ENCODE results near the gene CLCN7. TPM values are rescaled to one million over a fixed set of nuclear protein-coding genes. Genes with fewer than 3 reads are reported as not detected.

CLCN7 gene
- total and polyA plus RNA-seq, 4 donors, result 61.1 to 119 (median 88.0) TPM

DNA sequence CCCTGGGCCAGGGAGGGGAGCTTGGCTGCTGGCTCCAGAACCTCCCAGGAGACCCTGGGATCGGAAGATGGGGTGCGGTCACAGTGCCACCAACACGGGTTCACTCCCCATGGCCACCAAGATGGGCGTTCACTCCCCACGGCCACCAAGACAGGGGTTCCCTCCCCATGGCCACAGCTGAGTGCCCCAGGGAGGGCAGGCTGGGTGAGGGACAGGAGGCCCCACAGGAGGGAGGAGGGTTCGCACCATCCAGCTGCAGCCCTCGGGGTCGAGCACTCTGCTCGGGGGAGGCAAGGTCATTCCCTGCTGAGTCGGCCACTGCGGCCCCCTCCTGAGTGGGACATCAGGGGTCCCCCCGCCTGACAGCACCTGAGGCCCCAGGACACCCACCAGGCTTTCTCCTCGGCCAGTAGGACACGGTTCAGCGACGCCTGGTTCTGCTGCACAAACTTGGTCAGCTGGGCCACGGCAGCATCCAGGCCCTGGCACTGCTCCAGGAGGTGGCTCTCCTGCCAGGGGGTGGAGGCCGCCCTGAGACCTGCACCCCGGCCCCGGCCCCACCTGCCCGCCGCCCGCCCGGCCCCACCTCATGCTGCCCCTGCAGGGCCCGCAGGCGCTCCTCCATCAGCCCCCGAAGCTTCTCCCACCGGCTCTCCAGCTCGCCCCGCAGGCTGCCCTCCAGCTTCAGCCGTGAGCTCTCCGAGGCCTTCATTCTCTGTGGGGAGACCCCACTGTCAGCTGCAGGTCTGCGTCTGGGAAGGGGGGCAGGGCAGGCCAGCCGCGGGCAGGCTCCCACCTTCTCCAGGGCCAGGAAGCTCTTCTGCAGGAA lies 36.4 kb downstream of the CLCN7 start:
- Histone ChIP-seq H3K36me3 (ENCODE audit: control insufficient read depth in 4 of 4, insufficient read depth in 4 of 4, low read length in 4 of 4) (no peaks in the 10 kb centered on the region), H3K27me3 (ENCODE audit: control insufficient read depth in 3 of 3, insufficient read depth in 3 of 3, low read length in 2 of 3) (no peaks in the 10 kb centered on the region), H3K4me3 (no peak overlapping the region), H3K9ac (ENCODE audit: insufficient read depth in 1 of 2, low read length in 2 of 2) (no peak overlapping the region), H3K9me3 (ENCODE audit: control insufficient read depth in 4 of 4, insufficient read depth in 3 of 4, low read length in 3 of 4) (no peaks in the 10 kb centered on the region), H3K4me1 (ENCODE audit: control insufficient read depth in 5 of 5, insufficient read depth in 5 of 5, low read length in 5 of 5) (peaks cover 0 to 8% (median 0%) of the 10 kb centered on the region in 5 donors), H3K27ac (ENCODE audit: low read depth in 1 of 2, low read length in 1 of 2) (no peak overlapping the region)
- WGBS, 2 donors, result 72 to 80% methylated on average over 33 to 35 of the region's 35 CpGs
- no peak for TF ChIP-seq CTCF (IDR thresholded peaks at IDR 0.05; ENCODE audit: control extremely low read depth, extremely low read depth)
- ATAC-seq (ENCODE audit: insufficient read depth, low FRiP score) (no peak), DNase-seq (peak in 1 of 3 donors; percentile 18)

DNA sequence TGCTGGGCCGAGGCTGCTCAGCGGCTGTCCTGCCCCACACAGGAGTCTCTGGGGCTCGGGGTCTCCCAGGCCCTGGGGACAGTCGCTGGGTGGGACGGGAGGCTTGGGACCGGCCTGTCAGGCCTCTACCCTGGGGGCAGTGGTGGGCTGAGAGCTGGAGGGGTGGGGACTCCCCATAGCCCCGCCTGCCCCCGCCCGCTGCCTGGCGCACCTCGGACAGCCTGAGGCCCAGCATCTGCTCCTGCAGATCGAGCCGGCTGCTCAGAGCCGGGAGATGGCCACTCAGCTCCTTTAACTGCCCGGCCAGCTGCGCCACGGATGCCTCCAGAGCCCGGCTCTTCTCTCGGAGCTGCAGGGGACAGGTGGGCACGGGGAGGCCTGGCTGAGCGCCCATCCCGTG lies 37.2 kb downstream of the CLCN7 start:
- no peaks in the 10 kb centered on the region for H3K27me3 ChIP-seq (ENCODE audit: control insufficient read depth in 3 of 3, insufficient read depth in 3 of 3, low read length in 2 of 3)
- no peak for DNase-seq
- H3K9me3 ChIP-seq (ENCODE audit: control insufficient read depth in 4 of 4, insufficient read depth in 3 of 4, low read length in 3 of 4), result no peaks in the 10 kb centered on the region
- 87 to 95% methylated on average over 22 of the region's 22 CpGs for WGBS, 2 donors
- H3K27ac ChIP-seq (ENCODE audit: low read depth in 1 of 2, low read length in 1 of 2), result no peak overlapping the region
- ATAC-seq (ENCODE audit: insufficient read depth, low FRiP score), result no peak
- TF ChIP-seq CTCF (IDR thresholded peaks at IDR 0.05; ENCODE audit: control extremely low read depth, extremely low read depth), result no peak
- no peak overlapping the region for H3K4me3 ChIP-seq
- no peak overlapping the region for H3K9ac ChIP-seq (ENCODE audit: insufficient read depth in 1 of 2, low read length in 2 of 2)
- H3K36me3 ChIP-seq (ENCODE audit: control insufficient read depth in 4 of 4, insufficient read depth in 4 of 4, low read length in 4 of 4), result no peaks in the 10 kb centered on the region
- H3K4me1 ChIP-seq (ENCODE audit: control insufficient read depth in 5 of 5, insufficient read depth in 5 of 5, low read length in 5 of 5), result peaks cover 0 to 16% (median 0%) of the 10 kb centered on the region in 5 donors

DNA sequence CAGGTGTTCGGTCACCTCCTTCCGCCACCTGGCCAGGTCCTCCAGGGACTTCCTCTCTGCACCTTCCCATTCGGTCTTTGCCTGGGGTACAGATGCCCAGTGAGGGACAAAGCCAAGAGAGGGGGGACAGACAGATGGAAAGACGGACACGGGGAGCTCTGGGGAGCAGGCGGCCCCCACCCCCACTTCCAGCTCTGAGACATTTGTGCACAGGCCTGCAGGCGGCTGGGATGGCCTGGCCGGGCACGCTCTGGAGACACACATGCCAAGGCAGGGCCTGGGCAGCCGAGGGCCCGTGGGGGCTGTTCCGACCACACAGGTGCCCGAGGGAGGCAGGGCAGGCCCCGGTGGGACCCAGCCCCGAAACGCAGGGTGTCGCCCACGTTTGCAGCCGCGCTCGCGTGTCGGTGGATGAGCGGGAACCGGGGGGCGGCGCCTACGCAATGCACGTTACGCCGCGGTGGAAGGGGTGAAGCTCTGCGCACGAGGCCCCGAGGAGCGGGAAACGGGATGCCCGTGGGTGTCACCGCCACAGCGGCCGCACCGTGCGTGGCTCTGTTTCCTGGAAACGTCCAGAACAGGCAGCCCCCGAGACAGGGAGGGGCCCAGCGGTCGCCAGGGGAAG lies 38.0 kb downstream of the CLCN7 start:
- peaks cover 0 to 18% (median 0%) of the 10 kb centered on the region in 5 donors for H3K4me1 ChIP-seq (ENCODE audit: control insufficient read depth in 5 of 5, insufficient read depth in 5 of 5, low read length in 5 of 5)
- no peaks in the 10 kb centered on the region for H3K27me3 ChIP-seq (ENCODE audit: control insufficient read depth in 3 of 3, insufficient read depth in 3 of 3, low read length in 2 of 3)
- ATAC-seq (ENCODE audit: insufficient read depth, low FRiP score), result no peak
- peak in 1 of 3 donors; percentile 9 for DNase-seq
- H3K36me3 ChIP-seq (ENCODE audit: control insufficient read depth in 4 of 4, insufficient read depth in 4 of 4, low read length in 4 of 4), result no peaks in the 10 kb centered on the region
- TF ChIP-seq CTCF (IDR thresholded peaks at IDR 0.05; ENCODE audit: control extremely low read depth, extremely low read depth), result no peak
- H3K9ac ChIP-seq (ENCODE audit: insufficient read depth in 1 of 2, low read length in 2 of 2), result no peak overlapping the region
- WGBS, 2 donors, result 89% methylated on average over 43 to 47 of the region's 47 CpGs
- H3K27ac ChIP-seq (ENCODE audit: low read depth in 1 of 2, low read length in 1 of 2), result no peak overlapping the region
- H3K4me3 ChIP-seq, result no peak overlapping the region
- no peaks in the 10 kb centered on the region for H3K9me3 ChIP-seq (ENCODE audit: control insufficient read depth in 4 of 4, insufficient read depth in 3 of 4, low read length in 3 of 4)

Data from lung (tissue), 12 donors.